Neural progenitor cell (in vitro differentiated cells): ENCODE data around the gene GALNT13.

Source experiments
- EZH2 ChIP-seq: fragments of 200-600 bp; sonication (generic); IDR thresholded peaks from 2 replicates; pipeline ENCODE4 v1.6.1; 2017; ENCODE audit warnings: antibody characterized with exemption, mild to moderate bottlenecking, moderate library complexity
- TF ChIP-seq, protein P1 (sequence below): fragments of 200-600 bp; sonication (generic); IDR thresholded peaks from 2 replicates; pipeline ENCODE4 v1.5.1; 2017; ENCODE audit warnings: antibody characterized with exemption, mild to moderate bottlenecking

DNA sequence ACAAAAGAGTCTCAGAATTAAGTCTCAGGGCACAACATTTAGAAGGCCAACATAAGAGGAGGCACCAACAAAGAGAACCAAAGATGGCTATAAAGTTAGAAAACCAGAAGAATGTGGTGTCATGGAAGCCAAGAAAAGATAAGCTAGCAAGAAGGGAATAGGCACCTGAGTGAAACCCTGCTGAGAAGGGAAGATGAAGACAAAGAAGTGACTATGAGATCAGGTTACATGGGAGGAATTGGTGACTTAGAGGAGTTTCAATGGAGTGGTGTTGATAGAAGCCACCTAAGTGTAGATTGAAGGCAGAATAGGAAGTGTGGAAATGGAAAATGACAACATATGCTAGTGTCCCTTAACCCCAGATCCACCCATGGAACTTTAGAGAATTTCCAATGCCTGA is 499.2 kb downstream of the GALNT13 start:
- TF ChIP-seq EZH2, result no peak
- TF ChIP-seq, protein P1, sequence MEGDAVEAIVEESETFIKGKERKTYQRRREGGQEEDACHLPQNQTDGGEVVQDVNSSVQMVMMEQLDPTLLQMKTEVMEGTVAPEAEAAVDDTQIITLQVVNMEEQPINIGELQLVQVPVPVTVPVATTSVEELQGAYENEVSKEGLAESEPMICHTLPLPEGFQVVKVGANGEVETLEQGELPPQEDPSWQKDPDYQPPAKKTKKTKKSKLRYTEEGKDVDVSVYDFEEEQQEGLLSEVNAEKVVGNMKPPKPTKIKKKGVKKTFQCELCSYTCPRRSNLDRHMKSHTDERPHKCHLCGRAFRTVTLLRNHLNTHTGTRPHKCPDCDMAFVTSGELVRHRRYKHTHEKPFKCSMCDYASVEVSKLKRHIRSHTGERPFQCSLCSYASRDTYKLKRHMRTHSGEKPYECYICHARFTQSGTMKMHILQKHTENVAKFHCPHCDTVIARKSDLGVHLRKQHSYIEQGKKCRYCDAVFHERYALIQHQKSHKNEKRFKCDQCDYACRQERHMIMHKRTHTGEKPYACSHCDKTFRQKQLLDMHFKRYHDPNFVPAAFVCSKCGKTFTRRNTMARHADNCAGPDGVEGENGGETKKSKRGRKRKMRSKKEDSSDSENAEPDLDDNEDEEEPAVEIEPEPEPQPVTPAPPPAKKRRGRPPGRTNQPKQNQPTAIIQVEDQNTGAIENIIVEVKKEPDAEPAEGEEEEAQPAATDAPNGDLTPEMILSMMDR, result no peak
